ENCODE measurements around the gene HMG20A.
A peak's percentile ranks its signal among the peaks of the same experiment; 100 is the strongest.

HMG20A gene

GRCh38 chr15:77466521-77466920 lies 45.8 kb downstream of the HMG20A start:
- peaks cover 52% of the 10 kb centered on the region for H3K36me3 Mint-ChIP-seq (ENCODE audit: low read depth)
- no peak for TF ChIP-seq CTCF (IDR thresholded peaks at IDR 0.05; ENCODE audit: unreplicated experiment in 3 of 3)
- H3K9me3 Mint-ChIP-seq: no peaks in the 10 kb centered on the region
- H3K27ac Mint-ChIP-seq: no peak overlapping the region
- H3K27me3 Mint-ChIP-seq (ENCODE audit: low read depth): no peaks in the 10 kb centered on the region
- no peaks in the 10 kb centered on the region for H3K4me1 Mint-ChIP-seq
- H3K4me3 Mint-ChIP-seq: no peak overlapping the region

- Mint-ChIP-seq H3K27ac (no peak overlapping the region), H3K27me3 (ENCODE audit: low read depth) (no peaks in the 10 kb centered on the region), H3K36me3 (ENCODE audit: low read depth) (peaks cover 66% of the 10 kb centered on the region), H3K4me3 (no peak overlapping the region), H3K4me1 (peaks cover 6% of the 10 kb centered on the region), H3K9me3 (no peaks in the 10 kb centered on the region)
- no peak for TF ChIP-seq CTCF (IDR thresholded peaks at IDR 0.05; ENCODE audit: unreplicated experiment in 3 of 3)
Observed at GRCh38 chr15:77468896-77469295, 48.2 kb downstream of the HMG20A start.

DNA sequence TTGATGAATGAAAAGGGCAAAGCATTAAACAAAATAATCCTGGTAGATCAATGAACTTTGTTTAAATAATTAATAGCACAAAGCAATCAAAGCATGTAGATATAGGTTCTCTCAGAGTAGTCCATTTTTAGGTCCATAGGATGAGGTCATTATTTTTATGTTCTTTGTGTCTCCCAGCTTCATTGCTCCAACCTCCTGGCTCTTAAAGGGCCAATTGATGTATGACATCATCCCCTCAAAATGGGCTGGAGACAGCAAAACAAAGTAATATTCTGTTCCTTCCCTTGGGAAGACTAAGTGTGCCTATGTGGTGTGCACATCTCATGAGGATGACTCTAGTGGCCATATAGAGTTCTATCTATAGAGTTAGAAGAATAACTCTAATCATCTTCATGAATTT lies 49.5 kb downstream of the HMG20A start:
- Mint-ChIP-seq H3K27ac (no peak overlapping the region), H3K4me3 (no peak overlapping the region), H3K4me1 (peaks cover 18% of the 10 kb centered on the region), H3K27me3 (ENCODE audit: low read depth) (no peaks in the 10 kb centered on the region), H3K9me3 (no peaks in the 10 kb centered on the region), H3K36me3 (ENCODE audit: low read depth) (peaks cover 74% of the 10 kb centered on the region)
- TF ChIP-seq CTCF (IDR thresholded peaks at IDR 0.05; ENCODE audit: unreplicated experiment in 3 of 3): no peak

- Mint-ChIP-seq H3K27ac (no peak overlapping the region), H3K9me3 (no peaks in the 10 kb centered on the region), H3K4me1 (peaks cover 28% of the 10 kb centered on the region), H3K4me3 (no peak overlapping the region), H3K36me3 (ENCODE audit: low read depth) (peaks cover 71% of the 10 kb centered on the region), H3K27me3 (ENCODE audit: low read depth) (no peaks in the 10 kb centered on the region)
- no peak for TF ChIP-seq CTCF (IDR thresholded peaks at IDR 0.05; ENCODE audit: unreplicated experiment in 3 of 3)
Observed at GRCh38 chr15:77473328-77473727, 52.6 kb downstream of the HMG20A start.

- peaks cover 36% of the 10 kb centered on the region for H3K4me1 Mint-ChIP-seq
- TF ChIP-seq CTCF (IDR thresholded peaks at IDR 0.05; ENCODE audit: unreplicated experiment in 3 of 3): no peak
- H3K27me3 Mint-ChIP-seq (ENCODE audit: low read depth): no peaks in the 10 kb centered on the region
- H3K36me3 Mint-ChIP-seq (ENCODE audit: low read depth): peaks cover 70% of the 10 kb centered on the region
- H3K4me3 Mint-ChIP-seq: no peak overlapping the region
- H3K9me3 Mint-ChIP-seq: no peaks in the 10 kb centered on the region
- peak overlapping the region; percentile 20 to 27 (median 22) for H3K27ac Mint-ChIP-seq
Observed at GRCh38 chr15:77474310-77474988, 53.8 kb downstream of the HMG20A start.

DNA sequence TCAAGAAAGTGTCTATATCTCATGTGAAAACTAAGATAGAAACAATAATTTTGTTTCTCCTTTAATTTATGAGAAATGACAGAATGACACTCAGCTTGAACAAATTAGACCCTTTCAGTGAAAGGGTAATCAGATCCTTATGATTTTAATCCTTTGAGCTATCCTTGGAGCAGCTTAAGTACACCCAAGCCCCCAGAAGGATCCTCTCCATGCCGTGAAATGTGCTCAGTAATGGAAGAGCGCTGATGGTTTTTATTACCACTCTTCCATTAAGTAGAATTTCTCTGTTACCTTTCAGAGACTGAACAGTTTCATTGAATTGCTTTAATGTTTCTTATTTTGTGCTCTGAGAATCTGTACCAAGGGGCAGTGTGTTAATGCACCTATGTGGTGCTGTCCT lies 54.3 kb downstream of the HMG20A start:
- H3K27ac Mint-ChIP-seq: peak overlapping the region; percentile 18 to 77 (median 54)
- H3K4me3 Mint-ChIP-seq: no peak overlapping the region
- peaks cover 69% of the 10 kb centered on the region for H3K36me3 Mint-ChIP-seq (ENCODE audit: low read depth)
- no peak for TF ChIP-seq CTCF (IDR thresholded peaks at IDR 0.05; ENCODE audit: unreplicated experiment in 3 of 3)
- no peaks in the 10 kb centered on the region for H3K9me3 Mint-ChIP-seq
- H3K4me1 Mint-ChIP-seq: peaks cover 36% of the 10 kb centered on the region
- H3K27me3 Mint-ChIP-seq (ENCODE audit: low read depth): no peaks in the 10 kb centered on the region

All from nephron (organoid).